Neuronal stem cell (in vitro differentiated cells): ENCODE measurements around the gene RFC5.

ENCODE experiments used
- DNase-seq: peaks from one replicate; pipeline ENCODE4 v3.0.0-alpha.2; 2013; ENCODE audit warnings: low spot score
- H2AFZ ChIP-seq: one replicate; pipeline ENCODE4 v1.6.1; 2013; ENCODE audit warnings: mild to moderate bottlenecking, low read length, inconsistent platforms
- H2AK5ac ChIP-seq: 2 replicates; pipeline ENCODE4 v1.6.1; 2013; ENCODE audit warnings: low read depth, mild to moderate bottlenecking, inconsistent platforms, low read length, moderate library complexity, mixed read lengths
- H2BK120ac ChIP-seq: 2 replicates; pipeline ENCODE4 v1.6.1; 2013; ENCODE audit warnings: low read depth, mild to moderate bottlenecking, inconsistent platforms, low read length, moderate library complexity, mixed read lengths
- H2BK12ac ChIP-seq: one replicate; pipeline ENCODE4 v1.6.1; 2013; ENCODE audit warnings: low read length, inconsistent platforms
- H2BK15ac ChIP-seq: 2 replicates; pipeline ENCODE4 v1.6.1; 2013; ENCODE audit warnings: mild to moderate bottlenecking, low read length, inconsistent platforms, mixed read lengths
- H2BK5ac ChIP-seq: one replicate; pipeline ENCODE4 v1.6.1; 2013; ENCODE audit warnings: inconsistent platforms, mild to moderate bottlenecking, low read length, moderate library complexity
- H3K14ac ChIP-seq: one replicate; pipeline ENCODE4 v1.6.1; 2013; ENCODE audit warnings: low read length, inconsistent platforms
- H3K18ac ChIP-seq: 2 replicates; pipeline ENCODE4 v1.6.1; 2013; ENCODE audit warnings: low read length, inconsistent platforms
- H3K23ac ChIP-seq: 2 replicates; pipeline ENCODE4 v1.6.1; 2013; ENCODE audit warnings: low read depth, mild to moderate bottlenecking, mixed read lengths, low read length, inconsistent platforms; ENCODE audit not compliant: poor library complexity
- H3K27ac ChIP-seq: replicated peaks from 3 replicates; pipeline ENCODE4 v1.5.1; 2013; ENCODE audit warnings: low read length, inconsistent platforms
- H3K27me3 ChIP-seq, 3 experiments: 2 replicates each; pipeline ENCODE4 v1.6.1; 2013; ENCODE audit warnings: low read length in 3 of 3, mild to moderate bottlenecking in 2 of 3, inconsistent platforms in 1 of 3, low read depth in 1 of 3, mixed read lengths in 1 of 3, moderate library complexity in 1 of 3; ENCODE audit not compliant: control insufficient read depth in 3 of 3, insufficient read depth in 3 of 3
- H3K36me3 ChIP-seq, 2 donors: replicated peaks in 1 of 2; 2 replicates each; pipeline ENCODE4 v1.6.1; 2013; ENCODE audit warnings: low read length in 2 of 2; ENCODE audit not compliant: control insufficient read depth in 2 of 2, insufficient read depth in 2 of 2
- H3K4ac ChIP-seq: 2 replicates; pipeline ENCODE4 v1.6.1; 2013; ENCODE audit warnings: inconsistent platforms, mild to moderate bottlenecking, low read length, moderate library complexity
- H3K4me1 ChIP-seq, 2 donors: 1 replicate in 1 of 2; 2 replicates in 1 of 2; pipeline ENCODE4 v1.6.1; 2013; ENCODE audit warnings: low read length in 2 of 2, low read depth in 1 of 2; ENCODE audit not compliant: control insufficient read depth in 2 of 2, insufficient read depth in 1 of 2
- H3K4me2 ChIP-seq: one replicate; pipeline ENCODE4 v1.6.1; 2013; ENCODE audit warnings: mild to moderate bottlenecking, low read length, inconsistent platforms; ENCODE audit not compliant: insufficient read depth, poor library complexity, severe bottlenecking
- H3K4me3 ChIP-seq, 2 donors: 2 replicates each; pipeline ENCODE4 v1.5.1; 2013; ENCODE audit warnings: low read length in 2 of 2, mild to moderate bottlenecking in 2 of 2, inconsistent platforms in 1 of 2, moderate library complexity in 1 of 2
- H3K79me1 ChIP-seq: one replicate; pipeline ENCODE4 v1.6.1; 2013; ENCODE audit warnings: low read depth, mild to moderate bottlenecking, inconsistent platforms, low read length, moderate library complexity
- H3K9ac ChIP-seq: one replicate; pipeline ENCODE4 v1.6.1; 2013; ENCODE audit warnings: mild to moderate bottlenecking, low read depth, low read length, inconsistent platforms; ENCODE audit not compliant: poor library complexity
- H3K9me3 ChIP-seq, 2 donors: replicated peaks in 1 of 2; 2 replicates each; pipeline versions ENCODE3 to v1.6.1; 2013; ENCODE audit warnings: low read length in 2 of 2, mild to moderate bottlenecking in 2 of 2, inconsistent platforms in 1 of 2, low read depth in 1 of 2, mixed read lengths in 1 of 2, moderate library complexity in 1 of 2; ENCODE audit not compliant: control insufficient read depth in 2 of 2, insufficient read depth in 1 of 2
- H4K8ac ChIP-seq: one replicate; pipeline ENCODE4 v1.6.1; 2013; ENCODE audit warnings: low read depth, mild to moderate bottlenecking, inconsistent platforms, low read length, moderate library complexity
- H4K91ac ChIP-seq: one replicate; pipeline ENCODE4 v1.6.1; 2013; ENCODE audit warnings: low read length, low read depth, mild to moderate bottlenecking, inconsistent platforms; ENCODE audit not compliant: poor library complexity
- WGBS, 2 donors: extraction: QIAGEN DNeasy Blood & Tissue Kit; methylation state at CpG; one replicate each; pipeline ENCODE4 v1.1.7; 2013; ENCODE audit warnings: missing lambda C conversion rate in 2 of 2, mixed read lengths in 1 of 2; ENCODE audit not compliant: insufficient read length in 2 of 2, insufficient replicate concordance in 1 of 2; ENCODE audit errors: extremely low coverage in 2 of 2; 5-methylcytosine and 5-hydroxymethylcytosine counted together

RFC5 gene

GRCh38 chr12:118061873-118062843, 45.7 kb downstream of the RFC5 start:
- H3K9me3 ChIP-seq, result peaks cover 0 to 4% of the 10 kb centered on the region in 2 donors
- H3K18ac ChIP-seq, result peak overlapping the region; percentile 99
- H3K9ac ChIP-seq, result peak overlapping the region; percentile 92
- H3K79me1 ChIP-seq, result no peaks in the 10 kb centered on the region
- peak overlapping the region; percentile 54 for H2BK15ac ChIP-seq
- H3K4me1 ChIP-seq, result peaks cover 4 to 9% of the 10 kb centered on the region in 2 donors
- H3K27me3 ChIP-seq, result no peaks in the 10 kb centered on the region
- H2BK12ac ChIP-seq, result no peak overlapping the region
- peak overlapping the region; percentile 69 for H3K23ac ChIP-seq
- H3K27ac ChIP-seq, result peak overlapping the region; percentile 65
- peak overlapping the region; percentile 69 for H2AFZ ChIP-seq
- H2BK5ac ChIP-seq, result peak overlapping the region; percentile 59
- no peak overlapping the region for H4K91ac ChIP-seq
- peaks cover 0 to 32% of the 10 kb centered on the region in 2 donors for H3K36me3 ChIP-seq
- H2BK120ac ChIP-seq, result no peak overlapping the region
- H3K14ac ChIP-seq, result no peak overlapping the region
- DNase-seq, result peak; percentile 35
- H3K4ac ChIP-seq, result peak overlapping the region; percentile 91
- H3K4me3 ChIP-seq, result peak overlapping the region; percentile 75 to 91
- no CpG with 5 or more reads among the region's 44 CpGs for WGBS, 2 donors
- peak overlapping the region; percentile 75 for H3K4me2 ChIP-seq
- peak overlapping the region; percentile 91 for H2AK5ac ChIP-seq
- no peak overlapping the region for H4K8ac ChIP-seq

- no peak for DNase-seq
- H3K4ac ChIP-seq, result no peak overlapping the region
- no CpG with 5 or more reads among the region's 4 CpGs for WGBS, 2 donors
- no peak overlapping the region for H3K14ac ChIP-seq
- no peak overlapping the region for H3K27ac ChIP-seq
- no peak overlapping the region for H2AFZ ChIP-seq
- H2BK120ac ChIP-seq, result no peak overlapping the region
- no peak overlapping the region for H4K8ac ChIP-seq
- H2BK12ac ChIP-seq, result no peak overlapping the region
- H3K36me3 ChIP-seq, result peaks cover 2 to 35% of the 10 kb centered on the region in 2 donors
- no peak overlapping the region for H2BK5ac ChIP-seq
- H2BK15ac ChIP-seq, result no peak overlapping the region
- no peak overlapping the region for H3K23ac ChIP-seq
- H3K9ac ChIP-seq, result no peak overlapping the region
- no peak overlapping the region for H3K4me3 ChIP-seq
- no peak overlapping the region for H3K18ac ChIP-seq
- H2AK5ac ChIP-seq, result no peak overlapping the region
- H3K4me1 ChIP-seq, result peaks cover 4 to 9% of the 10 kb centered on the region in 2 donors
- peaks cover 0 to 4% of the 10 kb centered on the region in 2 donors for H3K9me3 ChIP-seq
- no peaks in the 10 kb centered on the region for H3K27me3 ChIP-seq
- no peak overlapping the region for H3K4me2 ChIP-seq
- no peaks in the 10 kb centered on the region for H3K79me1 ChIP-seq
- no peak overlapping the region for H4K91ac ChIP-seq
These were observed 47.3 kb downstream of the RFC5 start for GRCh38 chr12:118063576-118064391.

- H3K4me3 ChIP-seq, result no peak overlapping the region
- no peak overlapping the region for H3K18ac ChIP-seq
- peaks cover 2 to 32% of the 10 kb centered on the region in 2 donors for H3K36me3 ChIP-seq
- no peak overlapping the region for H2AK5ac ChIP-seq
- H3K4ac ChIP-seq, result no peak overlapping the region
- H2BK5ac ChIP-seq, result no peak overlapping the region
- H3K23ac ChIP-seq, result no peak overlapping the region
- H2AFZ ChIP-seq, result no peak overlapping the region
- peaks cover 0 to 4% of the 10 kb centered on the region in 2 donors for H3K9me3 ChIP-seq
- H2BK15ac ChIP-seq, result no peak overlapping the region
- no CpG with 5 or more reads among the region's 2 CpGs for WGBS, 2 donors
- no peak overlapping the region for H4K8ac ChIP-seq
- no peak for DNase-seq
- no peak overlapping the region for H3K27ac ChIP-seq
- H2BK120ac ChIP-seq, result no peak overlapping the region
- no peak overlapping the region for H3K14ac ChIP-seq
- H3K9ac ChIP-seq, result no peak overlapping the region
- no peak overlapping the region for H3K4me2 ChIP-seq
- no peaks in the 10 kb centered on the region for H3K27me3 ChIP-seq
- H2BK12ac ChIP-seq, result no peak overlapping the region
- H3K79me1 ChIP-seq, result no peaks in the 10 kb centered on the region
- H3K4me1 ChIP-seq, result peaks cover 4 to 9% of the 10 kb centered on the region in 2 donors
- H4K91ac ChIP-seq, result no peak overlapping the region
These were observed 48.1 kb downstream of the RFC5 start for GRCh38 chr12:118064608-118065007.
